BJ (cell line): ENCODE results near the gene RNF208. TPM values are rescaled to one million over a fixed set of nuclear protein-coding genes. Genes with fewer than 3 reads are reported as not detected.

ENCODE experiments used
- CTCF ChIA-PET: fragments of 350-600 bp; formaldehyde crosslinking; extraction: SDS; loops from one replicate; lab custom pipeline; 2021; ENCODE audit warnings: antibody characterized with exemption, inconsistent platforms; lab: Yijun Ruan, JAX
- POLR2A ChIA-PET: fragments of 300-600 bp; sonication (Branson Sonifier 250); formaldehyde crosslinking; extraction: SDS; loops from one replicate; lab custom pipeline; 2021; ENCODE audit warnings: antibody characterized with exemption; lab: Charles Lee
- DNase-seq: peaks from one replicate; pipeline ENCODE4 v3.0.0-alpha.2; 2011; ENCODE audit warnings: low read depth
- H3K27me3 ChIP-seq: 2 replicates; pipeline ENCODE4 v1.6.0; 2011; ENCODE audit warnings: low read length; ENCODE audit not compliant: control insufficient read depth, insufficient read depth
- H3K36me3 ChIP-seq: 2 replicates; pipeline ENCODE4 v1.5.1; 2011; ENCODE audit warnings: low read length; ENCODE audit not compliant: control insufficient read depth, insufficient read depth
- H3K4me3 ChIP-seq: 2 replicates; pipeline ENCODE4 v1.5.1; 2011; ENCODE audit warnings: low read depth, mild to moderate bottlenecking, control low read depth, low read length
- polyA plus RNA-seq: library from polyadenylated mRNA; depleted of rRNA; stranded (reverse); fragments of >200 nt; gene quantifications from 2 replicates; pipeline ENCODE4 v1.2.3, GENCODE V29; 2011
- TF ChIP-seq, protein P1 (sequence below): IDR thresholded peaks from 2 replicates; pipeline ENCODE4 v1.5.1; 2011; ENCODE audit warnings: low read depth, mild to moderate bottlenecking, control low read depth, inconsistent platforms, low read length, moderate library complexity; ENCODE audit not compliant: insufficient read depth

Gene RNF208
- polyA plus RNA-seq, 1 experiment = 0.39 TPM

DNA sequence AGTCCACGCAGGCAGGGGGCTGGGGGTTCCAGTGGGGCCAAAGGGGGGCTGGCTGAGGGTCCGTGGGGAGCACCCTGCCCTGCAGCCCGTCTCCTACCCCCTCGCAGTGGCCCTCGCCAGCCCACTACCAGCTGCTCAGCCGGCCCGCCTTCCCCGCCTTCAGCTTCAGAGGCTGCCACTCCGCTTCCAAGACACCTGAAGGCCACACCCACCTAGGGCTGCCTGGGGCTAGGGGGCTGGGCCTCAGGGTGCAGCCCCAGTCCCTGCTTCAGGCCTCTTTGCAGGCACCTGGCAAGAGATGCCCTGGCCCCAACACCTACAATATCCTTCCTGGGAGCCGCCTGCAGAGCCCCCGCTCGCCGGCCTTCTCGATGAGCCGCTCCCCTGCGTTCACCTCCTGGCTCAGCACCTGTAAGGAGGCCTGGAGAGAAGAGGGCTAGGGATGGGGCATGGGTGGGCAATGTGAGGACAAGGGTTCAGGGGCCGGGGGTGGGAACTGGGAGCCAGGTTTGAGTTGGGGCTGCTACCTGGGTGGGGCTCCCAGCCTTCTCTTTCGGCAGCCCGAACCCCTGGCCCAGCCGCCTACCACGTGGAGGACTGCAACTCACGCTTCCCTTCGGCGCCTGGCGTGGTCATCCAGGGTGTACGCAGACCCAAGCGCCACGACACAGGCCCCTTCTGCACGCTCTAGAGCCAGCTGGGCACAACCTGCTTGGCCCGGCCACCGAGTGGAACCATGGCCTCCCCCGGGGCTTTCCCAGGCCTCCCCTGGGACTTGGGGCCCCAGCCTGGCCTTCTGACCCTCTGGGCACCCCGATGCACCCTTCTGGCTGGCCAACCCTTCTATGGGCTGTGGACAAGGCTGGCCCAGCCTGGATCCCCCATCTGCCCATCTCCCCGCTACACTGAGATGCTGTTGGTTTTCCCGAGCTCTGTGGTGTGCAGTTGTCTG is 30.8 kb upstream of the RNF208 start:
- CTCF ChIA-PET = interaction anchor here (0.9 to 1.9 kb wide), 7 partner anchors 8 to 224 kb away, joined by 3 to 4 read pairs (median 4); partner anchors contain the start of genes TOR4A and TUBB4B
- DNase-seq = no peak
- Histone ChIP-seq H3K36me3 (peaks cover 3% of the 10 kb centered on the region), H3K4me3 (no peak overlapping the region), H3K27me3 (no peaks in the 10 kb centered on the region; the same call in 1 of the 2 replicates)
- TF ChIP-seq, protein P1, sequence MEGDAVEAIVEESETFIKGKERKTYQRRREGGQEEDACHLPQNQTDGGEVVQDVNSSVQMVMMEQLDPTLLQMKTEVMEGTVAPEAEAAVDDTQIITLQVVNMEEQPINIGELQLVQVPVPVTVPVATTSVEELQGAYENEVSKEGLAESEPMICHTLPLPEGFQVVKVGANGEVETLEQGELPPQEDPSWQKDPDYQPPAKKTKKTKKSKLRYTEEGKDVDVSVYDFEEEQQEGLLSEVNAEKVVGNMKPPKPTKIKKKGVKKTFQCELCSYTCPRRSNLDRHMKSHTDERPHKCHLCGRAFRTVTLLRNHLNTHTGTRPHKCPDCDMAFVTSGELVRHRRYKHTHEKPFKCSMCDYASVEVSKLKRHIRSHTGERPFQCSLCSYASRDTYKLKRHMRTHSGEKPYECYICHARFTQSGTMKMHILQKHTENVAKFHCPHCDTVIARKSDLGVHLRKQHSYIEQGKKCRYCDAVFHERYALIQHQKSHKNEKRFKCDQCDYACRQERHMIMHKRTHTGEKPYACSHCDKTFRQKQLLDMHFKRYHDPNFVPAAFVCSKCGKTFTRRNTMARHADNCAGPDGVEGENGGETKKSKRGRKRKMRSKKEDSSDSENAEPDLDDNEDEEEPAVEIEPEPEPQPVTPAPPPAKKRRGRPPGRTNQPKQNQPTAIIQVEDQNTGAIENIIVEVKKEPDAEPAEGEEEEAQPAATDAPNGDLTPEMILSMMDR = no peak
- POLR2A ChIA-PET = interaction anchor here (0.6 kb wide), 1 partner anchor 12 kb away, joined by 3 read pairs; no protein-coding TSS in a partner anchor

DNA sequence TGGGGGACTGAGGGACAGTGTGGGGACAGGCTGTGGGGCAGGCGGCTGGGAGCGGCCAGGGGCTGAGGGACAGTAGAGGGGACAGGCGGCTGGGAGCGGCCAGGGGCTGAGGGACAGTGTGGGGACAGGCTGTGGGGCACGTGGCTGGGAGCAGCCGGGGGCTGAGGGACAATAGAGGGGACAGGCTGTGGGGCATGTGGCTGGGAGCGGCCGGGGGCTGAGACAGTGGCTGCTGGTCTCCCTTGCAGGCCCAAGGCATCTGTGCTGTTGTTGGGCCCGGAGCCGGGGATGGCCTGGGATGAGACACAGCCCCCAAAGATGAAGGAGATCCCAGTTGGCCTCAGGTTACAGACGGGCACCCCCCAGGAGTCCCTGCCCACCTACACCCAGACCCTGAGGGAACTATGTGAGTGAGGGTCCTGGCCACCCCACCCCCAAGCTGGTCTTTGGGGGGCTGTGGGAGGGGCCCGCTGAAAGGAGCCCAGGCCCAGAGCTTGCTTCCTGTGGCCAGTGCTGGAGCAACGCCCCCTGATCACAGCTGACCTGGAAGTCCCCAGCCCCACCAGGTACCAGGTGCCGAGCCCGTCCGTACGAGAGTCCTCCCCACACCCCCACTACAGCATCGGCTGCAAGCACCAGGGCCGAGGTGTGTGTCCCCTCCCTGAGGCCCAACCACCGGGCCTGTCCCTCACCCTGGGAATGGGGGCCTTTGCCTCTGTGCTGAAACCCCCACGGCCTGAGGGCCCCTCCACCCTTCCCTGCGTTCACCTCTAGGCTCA is 29.6 kb upstream of the RNF208 start:
- ChIA-PET CTCF (interaction anchor here (1.3 to 1.5 kb wide), 2 partner anchors 9 to 15 kb away, joined by 4 to 5 read pairs; no protein-coding TSS in a partner anchor), POLR2A (no interaction called here)
- TF ChIP-seq, protein P1 = no peak
- DNase-seq = no peak
- Histone ChIP-seq H3K4me3 (no peak overlapping the region), H3K27me3 (no peaks in the 10 kb centered on the region; the same call in 1 of the 2 replicates), H3K36me3 (peaks cover under 1% of the 10 kb centered on the region; the same call in 1 of the 2 replicates)

DNA sequence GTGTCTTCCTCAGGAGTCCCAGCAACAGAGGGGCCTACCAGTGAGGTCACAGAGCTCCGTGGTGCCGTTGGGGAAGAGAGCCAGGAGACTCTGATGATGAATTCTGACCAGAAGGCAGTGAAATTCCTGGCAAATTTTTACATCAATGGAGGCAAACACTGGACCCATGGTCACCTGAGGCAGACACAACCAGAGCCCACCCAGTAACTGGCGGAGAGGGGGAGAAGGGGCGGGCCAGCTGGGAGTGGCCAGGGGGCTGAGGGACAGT is 29.1 kb upstream of the RNF208 start, which contains the start of gene STPG3:
Gene STPG3, plus strand, starts transcription at position 93 of the 268 bp plus-strand sequence. Its CDS starts 1 bp downstream, at position 94.
- TF ChIP-seq, protein P1 = no peak
- DNase-seq = no peak
- no peaks in the 10 kb centered on the region; the same call in 1 of the 2 replicates for H3K27me3 ChIP-seq
- H3K36me3 ChIP-seq = no peaks in the 10 kb centered on the region
- H3K4me3 ChIP-seq = no peak within 1 kb of the TSS
- POLR2A ChIA-PET = no interaction called here
- CTCF ChIA-PET = interaction anchor here (1.3 to 3.5 kb wide), 2 partner anchors 8 to 14 kb away, joined by 5 to 14 read pairs; no protein-coding TSS in a partner anchor

DNA sequence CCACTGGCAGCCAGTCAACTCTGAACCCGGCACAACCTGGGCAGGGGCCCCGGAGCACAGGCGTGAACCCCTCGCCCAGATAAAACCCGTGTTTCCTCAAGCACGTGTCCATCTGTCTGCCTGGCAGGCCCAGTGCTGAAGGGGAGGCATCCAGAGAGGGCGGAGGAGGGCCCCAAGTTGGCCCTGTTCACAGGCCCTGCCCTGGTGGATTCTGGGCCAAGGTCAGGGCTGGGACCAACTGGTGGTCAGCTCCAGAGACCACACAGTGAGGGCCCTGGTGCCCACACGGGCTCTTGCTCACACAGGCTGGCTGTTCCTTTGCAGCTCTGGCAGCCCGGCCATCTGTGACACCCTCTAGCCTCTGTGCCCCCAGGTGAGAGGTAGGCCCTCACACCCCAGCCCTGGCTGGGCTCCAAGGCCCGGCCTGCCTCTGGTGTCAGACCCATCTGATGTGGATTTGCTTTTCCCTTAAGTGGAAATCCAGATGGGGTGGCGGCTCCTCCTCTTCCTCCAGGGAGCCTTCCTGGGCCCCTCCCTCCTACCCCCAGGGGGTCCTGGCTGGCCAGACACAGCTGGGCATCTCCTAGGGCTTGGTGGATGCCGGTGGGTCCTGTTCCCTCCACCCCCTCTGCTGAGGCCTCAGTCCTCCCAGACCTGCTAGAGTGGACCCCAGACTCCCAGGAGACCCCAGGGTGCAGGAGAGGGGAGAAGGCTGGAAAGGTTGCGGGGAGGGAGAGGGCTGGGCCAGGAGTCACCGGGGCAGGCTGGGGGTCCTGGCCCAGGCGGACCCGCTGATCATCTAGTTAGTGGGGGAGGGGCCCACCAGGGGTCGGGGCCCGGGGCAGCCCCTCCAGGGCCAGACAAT is 28.5 kb upstream of the RNF208 start:
- POLR2A ChIA-PET = no interaction called here
- no peak for DNase-seq
- TF ChIP-seq, protein P1 = no peak

More for the DNA sequence above, 28.5 kb upstream of the RNF208 start:
- CTCF ChIA-PET = interaction anchor here (1.3 to 3.5 kb wide), 2 partner anchors 8 to 14 kb away, joined by 5 to 14 read pairs; no protein-coding TSS in a partner anchor
- H3K27me3 ChIP-seq = no peaks in the 10 kb centered on the region; the same call in 1 of the 2 replicates
- H3K4me3 ChIP-seq = no peak overlapping the region
- H3K36me3 ChIP-seq = no peaks in the 10 kb centered on the region
